HG02642 (cell line): ENCODE results near the gene GPHN.

Experiments used
- ATAC-seq: cut with Tn5 transposase; IDR thresholded peaks from one replicate; pipeline ENCODE4 v1.9.1; 2021; ENCODE audit warnings: mild to moderate bottlenecking; ENCODE audit not compliant: unreplicated experiment, poor library complexity

The GPHN gene

DNA sequence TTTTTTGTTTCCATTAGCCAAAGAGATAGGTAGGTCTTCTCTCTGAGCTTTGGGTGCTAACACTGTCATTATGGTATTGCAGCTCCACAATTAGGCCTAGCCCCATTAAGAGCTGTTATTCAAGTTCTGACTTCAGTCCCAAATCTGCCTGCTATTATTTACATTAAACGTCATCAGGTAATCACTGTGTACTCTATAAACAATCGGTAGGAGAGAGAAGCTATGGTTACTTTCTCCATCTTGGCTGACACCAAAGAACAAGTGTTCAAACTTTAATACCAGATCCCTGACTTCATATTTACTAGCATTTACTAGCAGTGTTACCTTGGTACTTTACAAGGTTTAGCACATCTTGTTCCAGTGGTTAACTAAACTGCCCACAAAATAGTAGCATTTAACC lies 376.2 kb downstream of the GPHN start:
- no peak for ATAC-seq

DNA sequence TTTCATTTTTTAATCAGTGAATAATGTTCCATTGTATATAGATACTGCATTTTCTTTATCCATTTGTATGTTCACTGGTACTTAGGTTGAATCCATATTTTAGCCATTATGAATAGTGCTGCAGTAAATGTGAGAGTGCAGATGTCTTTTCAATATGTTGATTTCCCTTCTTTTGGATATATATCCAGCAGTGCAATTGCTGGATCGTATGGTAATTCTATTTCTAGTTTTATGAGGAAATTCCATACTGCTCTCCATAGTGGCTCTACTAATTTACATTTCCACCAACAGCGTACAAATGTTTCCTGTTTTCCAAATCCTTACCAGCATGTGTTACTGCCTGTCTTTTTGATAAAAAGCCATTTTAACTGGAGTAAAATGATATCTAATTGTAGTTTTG lies 392.8 kb downstream of the GPHN start:
- ATAC-seq = no peak

DNA sequence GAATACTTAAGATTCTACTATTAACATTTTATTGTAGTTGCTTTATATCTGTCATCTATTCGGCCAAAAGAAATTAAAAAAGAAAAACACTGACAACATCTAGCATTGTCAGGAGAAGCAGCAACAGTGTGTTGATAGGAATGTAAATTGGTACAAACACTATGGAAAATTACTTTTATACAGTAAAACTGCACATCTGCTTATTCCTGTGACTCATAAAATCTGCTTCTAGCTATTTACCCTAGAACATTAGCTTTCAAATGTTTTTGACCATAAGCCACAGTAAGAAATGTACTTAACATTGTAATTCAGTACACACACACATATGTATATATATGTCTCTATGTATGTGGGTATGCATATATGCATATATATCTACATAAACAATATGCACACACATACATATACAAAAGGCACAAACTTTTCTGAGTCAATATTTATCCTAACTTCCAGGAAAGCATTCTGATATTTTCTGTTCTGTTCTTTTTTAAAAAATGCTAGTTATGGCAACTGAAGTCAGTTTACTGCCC lies 402.4 kb downstream of the GPHN start:
- ATAC-seq = no peak

DNA sequence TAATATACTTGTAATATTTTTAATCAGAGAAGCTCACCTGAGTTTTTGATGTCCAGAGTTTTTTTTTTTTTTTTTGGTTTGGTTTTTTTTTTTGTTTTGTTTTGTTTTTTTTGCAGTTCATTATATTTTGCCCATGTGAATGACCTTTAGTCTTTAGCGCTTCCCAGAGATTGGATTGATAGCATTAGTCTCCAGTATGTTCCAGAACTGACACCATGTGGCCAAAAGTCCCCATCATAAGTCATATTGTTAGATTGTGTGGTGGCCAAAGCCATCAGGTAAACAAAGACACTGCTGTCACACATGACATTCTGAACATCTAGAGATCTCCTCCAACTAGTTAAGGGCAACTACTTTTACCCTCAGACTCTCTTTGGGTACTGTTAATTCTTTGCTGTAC lies 408.5 kb downstream of the GPHN start:
- ATAC-seq = no peak

DNA sequence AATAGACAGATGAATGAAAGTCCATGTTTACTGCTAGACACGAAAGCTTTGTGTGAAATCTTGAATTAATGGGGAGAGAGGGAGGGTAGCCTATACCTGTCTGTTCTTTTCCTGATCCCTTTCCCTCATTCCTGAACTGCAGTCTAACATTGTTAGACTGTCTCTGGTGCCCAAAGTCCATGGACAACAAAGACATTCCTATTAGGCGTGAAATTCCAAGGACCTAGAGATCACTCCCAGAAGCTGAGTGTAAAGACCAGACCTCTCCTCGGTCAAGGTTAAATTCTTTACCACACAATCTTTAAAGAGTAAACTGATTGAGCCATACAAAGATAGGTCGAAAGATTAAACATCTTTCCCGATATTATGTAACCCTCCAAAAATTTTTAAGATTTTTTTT lies 410.6 kb downstream of the GPHN start:
- no peak for ATAC-seq

DNA sequence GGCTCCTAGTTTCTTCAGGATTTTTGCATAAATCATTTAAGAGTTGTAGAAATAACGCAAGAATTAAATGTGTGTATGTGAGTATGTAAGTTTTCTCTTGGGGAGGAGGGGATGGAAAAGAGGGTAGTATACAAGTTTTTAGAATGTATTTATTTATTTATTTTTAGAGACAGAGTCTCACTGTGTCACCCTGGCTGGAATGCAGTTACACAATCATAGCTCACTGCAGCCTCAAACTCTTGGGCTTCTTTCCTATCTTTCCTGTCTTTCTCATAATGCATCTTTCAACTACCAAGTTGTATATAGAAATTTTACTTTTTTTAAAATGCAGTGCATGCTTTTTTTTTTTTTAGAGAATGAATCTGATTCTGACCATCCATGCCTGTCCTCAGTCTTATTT lies 412.2 kb downstream of the GPHN start:
- ATAC-seq = no peak

DNA sequence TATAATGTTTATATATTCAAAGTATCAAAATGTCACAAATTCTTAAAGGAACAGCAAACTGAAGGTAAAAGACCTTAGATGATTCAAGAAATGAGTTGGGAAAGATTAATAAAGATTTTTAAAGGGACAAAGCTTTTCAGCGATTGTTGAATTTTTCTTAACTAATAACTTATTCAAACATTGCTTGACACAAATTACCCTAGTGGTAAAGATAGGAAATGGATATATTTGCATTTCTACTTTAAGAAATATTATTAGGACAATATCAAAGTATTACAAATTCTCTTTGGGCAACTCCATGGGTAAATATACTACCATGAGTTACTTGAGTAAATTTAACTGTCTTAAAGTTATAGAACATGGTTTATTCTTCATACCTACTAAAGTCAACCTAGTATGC lies 415.3 kb downstream of the GPHN start:
- no peak for ATAC-seq

DNA sequence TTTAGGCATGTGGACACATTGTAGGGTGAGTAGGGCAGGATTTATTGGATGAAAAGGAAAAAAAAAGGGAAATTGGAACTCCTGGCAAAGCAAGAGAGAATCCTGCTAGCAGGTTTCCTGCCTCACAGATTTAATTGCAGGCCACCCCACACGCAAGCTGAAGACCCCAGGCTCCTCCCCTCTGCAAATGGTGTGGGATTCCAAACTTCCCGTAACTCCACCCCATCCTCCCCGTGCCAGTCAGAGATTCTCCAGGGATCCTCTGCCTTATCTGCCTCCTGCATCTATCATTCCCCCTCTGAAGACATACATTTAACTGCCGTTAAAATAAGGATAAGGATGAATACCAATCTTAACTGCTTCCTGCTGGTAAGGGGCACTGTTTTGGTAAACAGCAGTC lies 431.5 kb downstream of the GPHN start:
- ATAC-seq = no peak

DNA sequence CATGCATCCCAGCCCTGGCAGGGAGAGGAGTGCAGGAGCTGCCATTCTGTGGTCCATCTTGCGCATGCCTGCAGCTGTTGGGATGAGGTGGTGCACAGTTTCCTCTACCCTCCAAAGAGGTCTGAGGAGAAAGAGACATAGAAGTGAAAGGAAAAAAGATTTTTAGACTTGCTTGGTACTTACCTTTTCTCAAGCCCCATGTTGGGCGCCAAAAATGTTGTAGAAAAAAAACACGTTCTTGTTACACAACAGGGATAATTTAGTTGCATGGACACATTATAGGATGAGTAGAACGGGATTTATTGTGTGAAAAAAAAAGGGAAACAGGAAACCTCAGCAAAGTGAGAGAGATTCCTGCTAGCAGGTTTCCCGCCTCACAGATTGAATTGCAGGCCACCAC lies 436.9 kb downstream of the GPHN start:
- no peak for ATAC-seq

DNA sequence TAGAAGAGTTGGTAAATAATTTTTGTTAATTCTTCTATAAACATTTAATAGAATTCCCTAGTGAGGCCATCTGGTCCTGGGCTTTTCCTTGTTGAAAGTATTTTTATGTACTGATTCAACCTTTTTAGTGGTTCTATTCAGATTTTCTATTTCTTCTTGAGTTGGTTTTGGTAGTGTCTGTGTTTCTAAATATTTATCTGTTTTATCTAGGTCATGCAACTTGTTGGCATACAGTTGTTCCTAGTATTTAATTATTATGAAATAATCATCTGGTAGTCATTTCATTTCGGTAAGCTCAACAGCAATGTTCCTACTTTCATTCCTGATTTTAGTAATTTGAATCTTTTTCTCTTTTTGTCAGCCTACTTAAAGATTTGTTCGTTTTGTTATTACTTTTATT lies 447.2 kb downstream of the GPHN start:
- no peak for ATAC-seq

DNA sequence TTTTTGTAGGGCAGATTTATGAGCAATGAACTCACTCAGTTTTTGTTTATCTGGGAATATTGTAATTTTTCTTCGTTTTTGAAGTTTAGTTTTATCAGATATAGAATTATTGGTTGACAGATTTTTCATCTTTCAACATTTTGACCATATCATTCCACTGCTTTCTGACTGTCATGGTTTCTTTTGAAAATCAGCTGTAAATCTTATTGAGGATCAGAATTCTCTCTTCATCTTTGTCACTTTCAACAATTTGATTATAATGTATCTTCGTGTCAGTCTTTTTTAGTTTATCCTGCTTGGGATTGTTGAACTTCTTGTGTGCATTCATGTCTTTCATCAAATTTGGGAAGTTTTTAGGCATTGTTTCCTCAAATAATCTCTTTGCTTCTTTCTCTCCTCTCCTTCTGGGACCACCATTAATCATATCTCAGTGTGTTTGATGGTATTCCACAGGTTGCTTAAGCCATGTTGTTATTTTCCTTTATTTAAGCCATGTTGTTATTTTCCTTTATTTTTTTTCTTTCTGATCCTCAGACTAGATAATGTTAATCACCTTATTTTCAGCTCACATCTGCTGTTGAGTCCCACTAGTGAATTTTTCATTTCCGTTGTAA lies 451.6 kb downstream of the GPHN start:
- no peak for ATAC-seq

DNA sequence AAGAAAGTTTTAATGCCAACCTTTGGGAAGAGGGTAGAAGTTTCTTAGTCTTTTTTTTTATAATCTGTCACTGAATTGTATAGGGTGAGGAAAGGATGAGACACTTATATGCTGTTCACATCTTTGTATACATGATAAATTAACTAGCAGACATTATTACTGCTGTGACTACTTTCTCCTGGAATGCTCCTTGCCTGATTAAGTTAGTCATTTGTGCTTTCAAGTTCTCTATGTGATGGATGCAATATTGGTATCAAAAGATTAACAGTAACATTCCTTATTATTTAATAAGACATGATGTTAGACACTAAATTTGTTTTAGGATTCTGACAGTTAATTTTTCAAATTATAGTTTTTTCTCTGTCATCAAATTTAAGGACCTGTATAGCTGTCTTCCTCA lies 457.9 kb downstream of the GPHN start:
- ATAC-seq = no peak

DNA sequence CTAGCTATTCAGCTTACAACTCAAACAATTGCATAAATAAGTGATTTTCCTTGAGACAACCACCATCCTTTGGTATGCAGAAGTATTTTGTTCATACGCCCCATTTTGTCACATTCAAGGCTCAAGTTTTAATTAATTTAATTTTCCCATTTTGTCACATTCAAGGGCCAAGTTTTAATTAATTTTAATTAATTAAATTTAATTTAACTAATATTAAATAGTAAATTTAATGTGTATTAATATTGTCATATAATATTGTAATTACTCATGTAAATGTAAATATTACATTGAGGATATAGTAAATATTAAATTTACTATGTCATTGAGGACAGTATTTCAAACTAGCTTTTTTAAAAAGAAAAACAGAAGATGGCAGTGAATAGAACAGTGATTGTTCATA lies 464.5 kb downstream of the GPHN start:
- ATAC-seq = no peak

DNA sequence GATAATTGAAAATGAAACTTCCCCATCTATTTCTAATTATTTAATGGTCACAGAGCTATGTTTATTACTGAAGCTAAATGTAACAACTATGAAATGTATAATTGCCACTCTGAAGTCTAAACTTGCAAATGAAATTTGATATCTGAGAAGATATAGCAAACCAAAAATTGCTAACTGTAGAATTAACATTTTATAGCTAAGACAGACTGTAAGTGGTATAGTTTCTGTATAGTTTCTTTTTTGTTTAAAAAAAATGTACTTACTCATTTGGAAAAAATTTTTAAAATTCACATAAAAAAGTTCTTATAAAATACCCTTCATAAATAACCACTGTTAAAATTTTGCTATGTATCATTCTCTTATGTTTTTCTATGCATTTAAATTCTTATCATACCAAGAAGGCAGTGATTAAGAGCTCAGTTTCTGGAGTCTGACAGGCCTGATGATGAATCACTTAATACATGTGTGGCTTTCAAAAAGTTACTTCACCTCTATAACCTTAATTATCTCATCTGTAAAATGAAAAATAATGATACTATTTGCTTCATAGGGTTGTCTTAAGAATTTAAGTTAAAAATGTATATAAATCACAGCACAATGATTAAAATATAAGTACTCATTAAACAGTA lies 466.6 kb downstream of the GPHN start:
- no peak for ATAC-seq

DNA sequence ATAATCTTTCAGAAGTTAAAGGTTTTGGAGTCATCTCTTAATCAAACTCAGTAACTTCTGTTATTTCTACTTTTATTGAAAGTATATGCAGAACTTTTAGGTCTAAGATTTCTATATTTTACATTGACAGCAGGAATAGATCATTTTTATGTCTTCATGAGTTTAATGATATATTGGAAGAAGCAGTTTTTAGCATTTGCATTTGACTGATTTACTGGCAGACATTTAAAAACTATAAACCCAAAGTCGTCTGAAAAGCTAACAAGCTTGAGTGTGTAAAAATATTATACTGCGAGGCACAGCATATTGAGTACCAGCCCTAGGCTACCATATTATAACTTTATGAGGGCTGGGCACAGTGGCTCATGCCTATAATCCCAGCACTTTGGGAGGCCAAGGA lies 467.3 kb downstream of the GPHN start:
- ATAC-seq = no peak

DNA sequence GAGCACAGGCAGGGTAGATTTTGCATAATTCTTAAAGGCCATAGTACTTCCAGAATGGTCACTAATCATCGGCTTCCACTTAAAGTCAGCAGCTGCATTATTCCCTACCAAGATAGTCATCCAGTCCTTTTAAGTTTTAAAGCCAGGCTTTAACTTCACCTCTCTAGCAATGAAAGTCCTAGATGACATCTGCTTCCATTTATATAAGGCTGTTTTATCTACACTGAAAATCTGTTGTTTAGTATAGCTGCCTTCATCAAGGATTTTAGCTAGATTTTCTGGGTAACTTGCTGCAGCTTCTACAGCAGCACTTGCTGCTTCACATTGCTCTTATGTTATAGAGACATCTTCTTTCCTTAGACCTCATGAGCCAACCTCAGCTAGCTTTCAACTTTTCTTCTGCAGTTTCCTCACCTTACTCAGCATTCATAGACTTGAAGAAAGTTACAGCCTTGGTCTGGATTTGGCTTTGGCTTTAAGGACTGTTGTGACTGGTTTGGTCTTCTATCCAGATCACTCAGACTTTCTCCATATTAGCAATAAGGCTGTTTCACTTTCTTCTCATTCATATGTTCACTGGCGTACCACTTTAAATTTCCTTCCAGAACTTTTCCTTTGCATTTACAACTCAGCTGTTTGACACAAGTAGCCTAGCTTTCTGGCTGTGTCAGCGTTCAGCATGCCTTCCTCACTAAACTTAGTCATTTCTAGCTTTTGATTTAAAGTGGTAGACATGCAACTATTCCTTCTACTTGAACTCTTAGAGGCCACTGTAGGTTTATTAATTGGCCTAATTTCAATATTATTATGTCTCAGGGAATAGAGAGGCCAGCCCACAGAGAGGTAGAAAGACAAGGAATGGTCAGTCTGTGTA lies 471.4 kb downstream of the GPHN start:
- ATAC-seq = no peak

DNA sequence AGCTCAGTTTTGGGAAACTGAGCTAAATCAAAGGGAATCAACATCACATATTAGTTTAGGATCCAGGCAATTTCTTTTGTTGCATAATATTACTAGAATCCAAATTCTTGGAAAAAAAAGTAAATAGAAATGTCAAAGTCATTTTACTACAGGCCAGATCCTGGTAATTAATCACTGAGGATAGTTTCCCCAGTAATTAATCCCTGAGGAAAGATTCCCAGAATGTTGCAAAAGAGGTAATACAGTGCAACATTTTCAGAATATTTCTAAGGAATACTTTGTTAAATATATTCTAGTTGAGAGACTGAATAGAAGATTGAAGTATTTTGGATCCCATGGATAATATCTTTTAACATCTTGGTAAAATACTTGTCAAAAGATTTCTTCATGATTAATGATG lies 474.3 kb downstream of the GPHN start:
- ATAC-seq = no peak

DNA sequence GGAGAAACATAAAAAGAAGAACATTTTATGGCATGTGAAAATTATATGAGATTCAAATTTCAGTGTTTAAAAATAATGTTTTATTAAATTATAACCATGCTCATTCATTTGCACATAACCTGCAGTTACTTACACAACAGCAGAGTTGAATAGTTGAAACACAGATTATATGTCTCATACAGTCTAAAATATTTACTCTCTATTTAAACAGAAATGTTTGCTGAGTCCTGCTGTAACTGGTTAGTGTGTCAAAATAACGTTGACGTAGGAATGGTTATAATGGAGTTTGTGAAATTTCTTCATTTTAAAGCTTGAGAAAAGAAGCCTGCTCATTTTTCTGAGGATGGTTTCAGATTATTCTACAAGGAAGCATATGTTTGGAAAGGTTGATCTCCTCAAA lies 484.8 kb downstream of the GPHN start:
- ATAC-seq = no peak

DNA sequence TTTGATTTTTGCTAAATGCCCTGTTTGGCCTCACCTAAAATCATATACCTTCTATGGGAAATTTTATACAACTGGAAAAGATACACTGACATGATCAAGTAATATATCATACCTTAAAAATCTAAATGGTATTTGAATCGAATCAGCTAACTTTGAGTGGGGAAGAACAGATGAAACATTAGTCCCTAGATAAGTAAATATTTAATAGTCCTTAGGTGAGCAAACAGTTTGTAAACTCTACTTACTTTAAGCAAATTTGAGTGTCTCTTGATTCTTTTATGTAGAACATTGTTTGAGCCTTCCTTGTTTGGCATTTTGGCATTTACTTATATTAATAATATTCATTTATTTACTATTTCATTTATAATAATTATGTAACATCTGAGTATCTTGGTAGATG lies 485.6 kb downstream of the GPHN start:
- no peak for ATAC-seq

DNA sequence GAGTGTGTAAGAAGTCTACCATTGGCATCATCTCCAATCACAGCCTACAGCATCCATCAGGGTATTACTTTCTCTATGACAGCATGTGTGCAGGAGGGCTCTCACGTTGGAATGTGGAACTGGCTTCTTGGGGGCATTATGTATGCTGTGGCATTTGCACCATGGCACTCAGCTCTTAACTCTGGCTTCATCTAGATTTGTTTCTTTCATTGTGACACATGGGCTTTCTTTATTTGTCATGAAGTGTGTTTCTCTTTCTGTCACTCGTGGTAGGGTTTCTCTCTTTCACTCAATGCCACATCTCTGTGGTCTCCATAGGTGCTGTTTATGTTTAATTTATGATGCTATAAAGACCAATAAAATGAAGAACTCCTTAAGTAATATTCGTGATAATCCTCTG lies 490.1 kb downstream of the GPHN start:
- ATAC-seq = no peak

DNA sequence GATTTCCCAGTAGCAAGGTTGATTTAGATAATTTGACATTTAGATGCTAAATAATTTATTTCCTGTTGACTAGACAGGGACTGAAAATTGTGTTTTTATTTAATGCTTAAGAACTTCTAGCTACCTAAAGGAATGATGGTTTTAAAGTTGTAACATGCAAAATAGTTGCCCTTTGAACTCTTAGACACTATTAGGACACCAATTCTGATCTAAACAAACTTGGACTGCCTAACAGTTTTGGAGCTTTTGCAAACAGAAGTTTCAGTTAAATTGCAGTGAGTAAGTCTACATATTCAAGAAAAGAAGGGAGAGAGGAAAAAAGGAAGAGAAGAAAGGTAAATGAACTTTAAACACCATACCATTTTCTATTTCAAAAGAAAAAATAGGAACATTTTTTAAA lies 492.0 kb downstream of the GPHN start:
- no peak for ATAC-seq
